Lung (tissue), 12 donors: ENCODE measurements around the gene SPOPL. TPM values are rescaled to one million over a fixed set of nuclear protein-coding genes. Genes with fewer than 3 reads are reported as not detected.

Experiments
- ATAC-seq: fragments of 200-7000 bp; cut with Tn5 transposase; one replicate; pipeline ENCODE4 v1.9.1; 2020; ENCODE audit warnings: moderate number of reproducible peaks; ENCODE audit not compliant: insufficient read depth, low FRiP score
- DNase-seq, 3 donors: peaks; one replicate each; pipeline ENCODE4 v3.0.0-alpha.2; 2013 to 2017
- H3K27ac ChIP-seq, 2 donors: one replicate each; pipeline ENCODE4 v1.5.1; 2013; ENCODE audit warnings: mild to moderate bottlenecking in 2 of 2, moderate library complexity in 2 of 2, control low read depth in 1 of 2, inconsistent platforms in 1 of 2, low read depth in 1 of 2, low read length in 1 of 2
- H3K27me3 ChIP-seq, 3 donors: one replicate each; pipeline ENCODE4 v1.5.1; 2013; ENCODE audit warnings: low read length in 2 of 3; ENCODE audit not compliant: control insufficient read depth in 3 of 3, insufficient read depth in 3 of 3
- H3K36me3 ChIP-seq, 4 donors: one replicate each; pipeline ENCODE4 v1.5.1; 2013; ENCODE audit warnings: low read length in 4 of 4, mild to moderate bottlenecking in 1 of 4, moderate library complexity in 1 of 4; ENCODE audit not compliant: control insufficient read depth in 4 of 4, insufficient read depth in 4 of 4
- H3K4me1 ChIP-seq, 5 donors: one replicate each; pipeline ENCODE4 v1.5.1; 2013; ENCODE audit warnings: low read length in 5 of 5, mild to moderate bottlenecking in 2 of 5, moderate library complexity in 1 of 5; ENCODE audit not compliant: control insufficient read depth in 5 of 5, insufficient read depth in 5 of 5
- H3K4me3 ChIP-seq: one replicate; pipeline ENCODE4 v1.5.1; 2013; ENCODE audit warnings: mild to moderate bottlenecking, control low read depth, moderate library complexity
- H3K9ac ChIP-seq, 2 donors: one replicate each; pipeline ENCODE4 v1.5.1; 2013; ENCODE audit warnings: low read length in 2 of 2, control low read depth in 1 of 2; ENCODE audit not compliant: insufficient read depth in 1 of 2
- H3K9me3 ChIP-seq, 4 donors: one replicate each; pipeline ENCODE4 v1.5.1; 2013; ENCODE audit warnings: low read length in 3 of 4, mild to moderate bottlenecking in 1 of 4, moderate library complexity in 1 of 4; ENCODE audit not compliant: control insufficient read depth in 4 of 4, insufficient read depth in 3 of 4
- CTCF ChIP-seq: IDR thresholded peaks from 2 replicates; pipeline ENCODE4 v1.5.1; 2012; ENCODE audit warnings: mild to moderate bottlenecking; ENCODE audit errors: control extremely low read depth, extremely low read depth
- WGBS, 2 donors: extraction: QIAGEN DNeasy Blood & Tissue Kit; methylation state at CpG; one replicate each; pipeline ENCODE4 v1.1.7; 2013; 5-methylcytosine and 5-hydroxymethylcytosine counted together
- polyA plus RNA-seq, 2 donors: library from polyadenylated mRNA; stranded (reverse); fragments of 200-250 nt; gene quantifications; one replicate each; pipeline ENCODE4 v1.2.1, GENCODE V29; 2013
- total RNA-seq, 2 donors: library from RNA; depleted of rRNA in 1 of 2; stranded (reverse); fragments of >200 nt in 1 of 2; gene quantifications; one replicate each; pipeline ENCODE4 v1.2.1, GENCODE V29; 2014 to 2021
- donor health status: control.
- donor health status: control.
- donor health status: Bipolar disorder and iron deficiency.
- donor health status: healthy.
- donor health status: DM: yes; HTN: yes; CAD: no.

The SPOPL gene
- total and polyA plus RNA-seq, 4 donors: 4.4 to 39.7 (median 18.2) TPM

DNA sequence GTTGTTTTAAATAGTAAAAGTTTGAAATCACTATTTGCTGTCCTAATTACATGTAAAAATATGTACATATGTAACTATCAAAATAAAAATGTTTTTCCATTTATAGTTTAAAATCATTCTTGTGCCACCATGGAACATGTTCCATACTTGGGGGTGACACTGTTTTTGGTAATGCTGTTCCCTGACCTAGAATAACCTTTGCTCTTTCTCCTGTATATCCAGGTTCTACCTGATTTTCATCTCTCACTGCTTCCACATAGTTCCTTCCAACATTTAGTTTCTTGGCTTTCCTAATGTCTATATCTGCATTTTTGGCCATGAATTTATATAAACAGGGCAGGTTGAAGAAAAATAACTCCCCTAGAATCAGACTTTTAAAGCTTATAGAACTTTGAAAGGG, 2.5 kb downstream of the SPOPL start:
- H3K27ac ChIP-seq: no peak overlapping the region
- peaks cover 0 to 30% (median 9%) of the 10 kb centered on the region in 5 donors for H3K4me1 ChIP-seq
- ATAC-seq: no peak

GRCh38 chr2:138504546-138505235, 3.1 kb downstream of the SPOPL start:
- no peak overlapping the region for H3K27ac ChIP-seq
- peaks cover 0 to 30% (median 9%) of the 10 kb centered on the region in 5 donors for H3K4me1 ChIP-seq
- no peak for TF ChIP-seq CTCF
- H3K9ac ChIP-seq: no peak overlapping the region
- no peak for ATAC-seq
- no peak for DNase-seq
- no peaks in the 10 kb centered on the region for H3K27me3 ChIP-seq
- H3K4me3 ChIP-seq: no peak overlapping the region
- no peaks in the 10 kb centered on the region for H3K9me3 ChIP-seq
- WGBS, 2 donors: 14 to 27% methylated on average over 2 of the region's 2 CpGs
- H3K36me3 ChIP-seq: no peaks in the 10 kb centered on the region

More for the DNA sequence above, 2.5 kb downstream of the SPOPL start:
- no peaks in the 10 kb centered on the region for H3K27me3 ChIP-seq
- no peak overlapping the region for H3K4me3 ChIP-seq
- TF ChIP-seq CTCF: no peak
- H3K9ac ChIP-seq: no peak overlapping the region
- no peaks in the 10 kb centered on the region for H3K9me3 ChIP-seq
- no peaks in the 10 kb centered on the region for H3K36me3 ChIP-seq
- no peak for DNase-seq

GRCh38 chr2:138507267-138507666, 5.7 kb downstream of the SPOPL start:
- Histone ChIP-seq H3K4me3 (no peak overlapping the region), H3K4me1 (peaks cover 0 to 24% (median 7%) of the 10 kb centered on the region in 5 donors), H3K27me3 (no peaks in the 10 kb centered on the region), H3K27ac (no peak overlapping the region), H3K9me3 (no peaks in the 10 kb centered on the region), H3K36me3 (no peaks in the 10 kb centered on the region), H3K9ac (no peak overlapping the region)
- no peak for TF ChIP-seq CTCF
- 63 to 84% methylated on average over 4 of the region's 4 CpGs for WGBS, 2 donors
- ATAC-seq (no peak), DNase-seq (peak; percentile 37 to 57 (median 38))

- Histone ChIP-seq H3K9me3 (no peaks in the 10 kb centered on the region), H3K9ac (no peak overlapping the region), H3K27ac (no peak overlapping the region), H3K27me3 (no peaks in the 10 kb centered on the region), H3K4me1 (peaks cover 0 to 17% (median 3%) of the 10 kb centered on the region in 5 donors), H3K4me3 (no peak overlapping the region), H3K36me3 (no peaks in the 10 kb centered on the region)
- no peak for TF ChIP-seq CTCF
- WGBS, 2 donors: 98% methylated on average over 3 of the region's 3 CpGs
- DNase-seq (no peak), ATAC-seq (no peak)
Observed at GRCh38 chr2:138510319-138510718, 8.7 kb downstream of the SPOPL start.
